ENCODE data around the gene GPANK1.

The GPANK1 gene

DNA sequence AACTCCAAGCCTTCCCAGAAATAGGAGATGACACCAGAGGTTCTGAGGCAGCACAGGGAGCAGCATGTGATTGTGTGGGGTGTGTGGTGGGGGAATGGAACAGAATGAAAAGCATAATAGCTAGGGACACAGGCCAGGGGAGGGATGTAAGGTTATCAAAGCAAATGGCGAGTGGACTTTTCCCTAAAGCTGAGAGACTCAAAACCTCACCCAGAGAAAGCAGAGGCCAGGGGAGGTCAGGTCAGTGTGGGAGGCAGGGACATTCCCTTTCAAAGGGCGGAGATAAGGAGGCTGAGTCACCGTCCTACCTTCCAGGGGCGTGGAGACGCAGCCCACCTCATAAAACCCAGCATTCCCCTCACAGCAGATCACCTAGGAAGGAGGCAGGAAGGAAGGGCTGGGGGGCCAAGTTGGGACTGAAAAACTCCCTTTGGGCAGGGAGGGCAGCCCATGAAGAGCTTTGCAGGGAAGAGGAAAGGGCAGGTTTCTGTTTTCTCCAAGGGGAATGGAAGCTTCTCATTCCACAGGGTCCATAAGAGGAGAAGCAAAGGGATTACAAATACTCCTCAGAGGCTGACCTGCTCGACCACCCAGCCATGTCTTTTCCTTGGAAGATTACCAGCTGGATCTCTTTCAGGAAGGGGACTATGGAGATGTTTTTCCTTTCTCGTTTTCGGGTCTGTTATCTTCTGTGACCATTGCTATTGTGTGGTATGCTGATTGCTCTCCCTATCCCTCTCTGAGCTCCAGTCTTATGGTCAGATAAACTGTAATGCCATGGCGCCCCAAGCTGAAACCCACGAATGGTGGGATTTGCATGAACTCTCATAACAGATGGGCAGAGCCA, 25.7 kb upstream of the GPANK1 start:
- no peak for DNase-seq

DNA sequence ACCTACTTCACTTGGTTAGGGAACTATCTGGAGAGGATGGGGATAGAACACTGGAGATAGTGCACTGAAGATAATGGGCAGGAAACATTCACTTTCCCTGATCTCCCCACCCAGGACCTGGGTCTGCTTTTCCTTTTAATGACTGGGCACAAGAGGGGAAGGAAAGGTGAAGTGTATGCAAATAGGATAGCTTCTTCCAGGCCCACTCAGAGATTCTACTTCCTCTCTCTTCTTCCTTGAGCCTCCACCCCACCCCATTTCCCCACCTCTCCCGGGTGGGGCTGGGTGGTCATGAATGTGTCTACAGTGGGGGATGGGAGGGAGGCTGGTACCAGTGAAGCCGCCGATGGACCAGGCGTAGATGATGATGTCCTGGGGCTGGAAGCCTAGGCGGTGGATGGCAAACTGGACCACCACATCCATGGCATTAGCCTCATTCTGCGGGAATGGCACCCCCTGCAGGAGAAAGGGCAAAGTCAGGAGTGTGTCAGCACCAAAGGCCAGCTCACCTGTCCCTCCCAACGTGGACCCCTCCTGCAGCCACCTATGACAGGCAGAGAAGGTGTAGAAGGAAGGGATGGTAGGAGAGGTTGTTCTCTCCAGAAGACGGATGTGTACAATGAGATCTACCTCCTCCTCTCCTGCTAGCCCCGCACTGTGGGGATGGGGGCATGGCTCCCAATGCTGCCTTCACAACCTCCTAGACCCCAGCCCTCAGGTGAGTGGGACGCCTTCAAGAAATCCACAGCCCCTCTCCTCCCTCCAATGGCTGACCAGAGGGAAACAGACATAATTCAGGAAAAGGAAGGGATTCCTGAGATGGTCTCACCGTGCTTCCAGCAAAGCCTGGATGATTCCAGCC, 24.7 kb upstream of the GPANK1 start:
- DNase-seq = no peak

DNA sequence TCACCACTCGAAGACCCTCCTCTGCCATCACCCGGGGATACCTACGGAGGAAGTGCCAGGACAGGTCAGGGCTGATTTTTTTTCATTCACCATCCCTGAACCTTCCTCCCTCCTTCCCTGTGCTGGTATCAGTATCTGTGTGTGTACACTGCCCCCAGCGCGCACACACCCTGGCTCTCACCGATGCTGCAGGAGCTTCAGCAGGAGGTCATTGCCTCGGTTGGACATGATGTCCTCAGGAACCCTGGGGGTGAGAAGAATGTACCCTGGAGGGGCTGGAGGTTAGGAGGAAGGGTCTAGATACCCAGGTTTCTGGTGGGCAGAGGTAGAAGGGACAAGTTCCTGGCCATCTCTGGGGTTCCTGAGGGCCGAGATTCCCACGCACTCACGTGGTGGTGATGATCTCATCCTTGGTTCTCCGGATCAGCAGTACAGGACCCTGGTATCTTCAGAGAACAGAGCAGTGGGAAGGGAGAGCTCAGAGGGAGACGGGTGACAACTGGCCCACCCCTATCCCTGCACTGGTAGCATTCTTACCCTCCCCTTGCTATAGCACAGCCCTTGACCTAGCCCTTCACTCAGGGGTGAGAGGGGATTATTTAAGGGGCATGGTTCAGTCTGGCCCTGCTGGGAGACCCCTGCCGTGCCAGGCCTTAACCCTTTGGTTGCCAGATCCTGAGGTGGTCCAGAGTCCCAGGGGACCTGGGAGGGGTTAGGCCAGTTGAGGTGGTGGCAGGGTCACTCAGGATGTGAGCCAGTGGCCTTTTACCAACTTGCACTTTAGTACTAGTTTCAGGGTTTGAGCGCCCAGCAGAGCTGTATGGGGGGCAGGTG, 23.3 kb upstream of the GPANK1 start:
- DNase-seq = no peak

DNA sequence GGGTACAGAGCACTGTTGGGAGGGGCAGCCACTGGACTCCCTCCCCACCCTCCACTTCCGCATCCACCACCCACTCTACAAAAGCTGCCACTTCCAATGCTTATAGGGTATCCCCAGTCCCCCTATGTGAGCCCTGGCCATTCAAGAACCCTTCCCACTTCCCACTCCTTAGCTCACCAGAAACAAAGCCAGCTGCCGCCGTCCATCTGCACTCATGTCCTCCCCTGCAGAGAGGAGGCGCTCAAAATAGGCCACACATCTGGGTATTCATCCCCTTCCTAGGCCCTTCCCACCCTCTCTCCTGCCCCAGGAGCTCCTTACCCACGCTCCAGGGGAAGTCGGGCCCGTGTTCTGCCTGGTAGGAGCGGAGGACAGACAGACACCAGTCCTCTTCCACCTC, 22.5 kb upstream of the GPANK1 start:
- no peak for DNase-seq

DNA sequence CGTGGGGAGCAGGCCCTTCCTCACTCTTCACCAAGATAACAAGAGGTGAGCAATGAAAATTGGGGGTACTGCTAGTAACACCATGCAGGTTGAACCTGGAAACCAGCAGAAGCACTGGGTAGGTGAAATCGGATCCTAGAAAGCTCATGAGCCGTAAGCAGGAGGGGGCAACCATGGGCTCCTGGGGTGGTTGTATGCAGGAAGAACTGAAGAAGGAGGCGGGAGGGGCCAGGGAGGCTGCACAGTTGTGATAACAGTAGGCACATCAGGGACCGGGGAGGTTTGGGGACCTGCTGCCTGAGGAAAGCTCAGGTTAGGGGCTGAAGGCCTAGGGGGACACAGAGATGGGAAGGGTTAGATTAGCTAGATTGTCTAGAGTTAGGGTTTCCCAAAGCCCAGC, 21.7 kb upstream of the GPANK1 start:
- DNase-seq = no peak

DNA sequence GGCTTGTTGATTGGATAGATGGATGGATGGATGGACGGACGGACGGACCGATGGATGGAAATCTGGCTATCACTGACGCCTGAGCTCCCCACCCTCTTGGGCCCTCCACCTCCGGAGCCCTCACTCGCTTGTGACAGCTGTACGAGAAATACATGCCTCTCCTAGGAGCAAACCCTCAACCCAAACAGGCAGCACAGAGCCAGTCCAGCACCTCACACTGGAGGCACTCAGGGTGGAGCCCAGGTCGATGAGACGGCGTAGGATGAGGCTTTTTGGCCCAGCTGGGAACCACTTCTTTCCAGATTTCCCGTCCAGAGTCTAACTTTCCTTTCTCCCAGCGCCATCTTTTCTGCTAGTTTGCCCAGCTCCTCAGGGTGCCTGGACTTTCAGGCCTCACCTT, 18.8 kb upstream of the GPANK1 start:
- DNase-seq = no peak

DNA sequence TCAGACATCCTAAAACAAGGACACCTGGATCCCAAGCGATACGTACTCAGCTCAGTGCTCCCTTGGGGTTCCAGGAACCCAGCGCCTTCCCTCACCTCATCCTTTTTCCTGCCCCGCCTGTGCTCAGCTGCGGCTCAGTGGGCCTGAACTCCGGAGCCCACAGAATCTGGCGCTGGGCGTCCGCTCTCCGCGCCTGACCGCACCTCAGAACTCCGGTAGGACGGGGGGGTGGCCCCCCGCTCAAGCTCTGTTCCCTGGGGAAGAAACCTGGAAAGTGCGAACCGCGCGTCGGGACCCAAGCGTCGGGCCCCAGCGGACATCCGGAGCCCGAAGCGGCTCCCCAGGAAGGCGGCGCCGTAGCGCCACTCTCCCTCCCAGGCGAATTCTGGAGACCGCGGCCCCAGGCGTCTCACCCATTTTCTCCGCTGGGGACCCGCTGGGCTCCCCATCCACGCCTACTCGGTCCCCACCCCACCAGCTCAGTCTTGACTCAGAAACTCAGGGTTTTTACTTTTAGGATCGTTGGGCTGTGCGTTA, 16.4 kb upstream of the GPANK1 start:
- DNase-seq = peak; percentile 61

DNA sequence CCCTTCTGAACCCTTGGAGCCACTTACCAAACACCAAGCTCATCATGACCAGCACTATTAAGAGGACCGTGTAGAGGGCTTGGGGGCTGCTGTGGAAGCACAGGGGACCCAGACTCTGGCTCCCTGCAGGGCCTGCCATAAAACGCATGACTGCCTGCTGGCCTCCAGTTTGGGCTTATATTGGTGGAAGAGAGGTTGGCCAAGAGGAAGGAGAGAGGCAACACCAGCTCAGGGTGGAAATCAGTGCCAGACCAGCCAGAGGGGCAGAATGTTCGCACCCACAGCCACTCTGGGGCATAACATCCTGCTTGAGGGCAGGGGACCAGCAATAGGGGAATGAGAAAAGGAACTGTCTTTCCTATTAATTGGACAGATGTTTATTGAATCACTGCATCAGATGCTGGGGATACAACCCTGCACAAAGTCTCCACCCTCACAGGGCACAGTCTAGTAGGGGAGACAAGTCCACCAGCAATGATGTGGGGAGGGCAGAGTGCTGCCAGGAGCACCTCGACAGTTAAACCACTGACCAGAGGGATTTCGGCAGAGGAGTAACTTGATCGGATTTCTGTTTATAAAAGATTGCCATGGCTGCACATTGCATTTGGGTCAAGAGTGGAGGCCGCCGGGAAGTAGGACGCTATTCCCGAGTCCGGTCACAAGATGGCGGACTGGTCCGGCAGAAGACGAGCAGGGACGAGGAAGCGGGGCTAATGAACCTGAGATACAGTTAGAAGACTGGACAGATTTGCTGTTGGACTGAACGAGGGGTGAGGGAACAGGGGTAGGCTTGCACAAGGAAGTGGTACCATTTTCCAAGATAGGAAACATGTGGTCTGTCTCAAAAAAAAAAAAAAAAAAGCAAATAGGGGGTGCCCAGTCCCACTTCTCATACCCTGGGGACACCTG, 15.7 kb upstream of the GPANK1 start, which contains the start of gene LY6G5C:
Gene LY6G5C, minus strand, starts transcription at position 842 of the 909 bp plus-strand sequence. Its CDS starts 694 bp downstream, at position 148.
- DNase-seq = peak; percentile 68

DNA sequence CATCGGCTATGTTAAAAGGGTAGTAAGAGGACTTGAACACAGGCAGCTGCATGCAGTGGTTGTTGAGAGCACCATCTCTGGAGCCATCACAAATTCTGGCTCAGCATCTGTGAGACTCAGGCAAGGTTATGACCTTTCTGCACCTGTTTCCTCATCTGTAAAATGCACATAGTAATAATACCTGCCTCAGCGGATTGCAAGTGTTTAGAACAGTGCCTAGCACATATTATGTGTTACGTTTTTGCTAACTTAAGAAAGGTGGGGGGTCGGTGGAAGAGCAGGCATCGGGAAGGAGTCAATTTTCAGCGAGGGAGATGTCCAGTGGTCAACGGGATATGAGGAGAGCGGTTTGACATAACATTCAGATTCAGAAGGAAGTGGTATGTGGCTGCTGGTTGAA, 13.2 kb upstream of the GPANK1 start:
- DNase-seq = no peak

DNA sequence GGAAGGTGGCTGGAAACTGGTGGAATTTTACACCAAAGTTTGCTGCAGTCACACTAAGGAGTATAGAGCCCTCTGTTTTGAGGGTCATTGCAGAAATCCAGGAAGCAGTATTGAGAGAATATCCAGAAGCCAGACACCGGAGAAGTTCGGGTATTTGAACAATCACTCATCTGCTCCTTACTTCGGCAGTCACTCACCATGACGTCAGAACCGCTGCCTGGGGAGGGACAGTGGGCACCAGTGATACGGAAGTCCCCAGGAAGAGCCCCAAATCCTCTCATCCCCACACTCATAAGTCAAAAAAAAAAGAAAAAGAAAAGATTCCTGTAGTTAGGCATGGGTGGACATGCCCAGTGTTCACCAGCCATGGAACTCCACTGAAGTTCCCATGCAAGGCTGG, 12.1 kb upstream of the GPANK1 start:
- DNase-seq = no peak

DNA sequence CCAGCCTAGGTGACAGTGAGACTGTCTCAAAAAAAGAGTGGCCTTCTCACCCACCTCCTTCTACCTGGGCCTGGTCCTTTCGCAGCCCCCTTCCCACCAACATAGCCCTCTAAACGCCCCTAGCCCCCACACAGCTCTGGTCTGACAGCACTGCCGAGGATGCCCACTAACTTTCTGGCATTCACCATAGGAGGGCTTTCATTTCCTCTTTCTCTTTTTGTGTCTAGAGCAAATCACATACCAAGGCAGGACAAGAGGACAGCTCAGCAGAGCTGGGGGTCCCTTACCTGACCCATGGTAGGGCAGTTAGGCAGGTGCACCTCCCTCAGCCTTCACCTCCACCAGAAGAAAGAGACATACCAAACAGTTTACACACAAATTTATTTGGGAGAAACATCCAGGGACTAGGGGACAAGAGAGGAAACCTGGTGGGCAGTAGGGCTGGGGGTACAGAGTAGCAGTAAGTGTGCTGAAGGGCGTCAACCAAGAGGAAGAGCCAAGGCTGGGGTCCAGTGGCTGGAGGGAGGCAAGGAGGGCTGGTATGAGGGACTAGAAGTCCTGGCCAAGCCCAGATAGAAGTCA, 11.6 kb upstream of the GPANK1 start:
- no peak for DNase-seq

DNA sequence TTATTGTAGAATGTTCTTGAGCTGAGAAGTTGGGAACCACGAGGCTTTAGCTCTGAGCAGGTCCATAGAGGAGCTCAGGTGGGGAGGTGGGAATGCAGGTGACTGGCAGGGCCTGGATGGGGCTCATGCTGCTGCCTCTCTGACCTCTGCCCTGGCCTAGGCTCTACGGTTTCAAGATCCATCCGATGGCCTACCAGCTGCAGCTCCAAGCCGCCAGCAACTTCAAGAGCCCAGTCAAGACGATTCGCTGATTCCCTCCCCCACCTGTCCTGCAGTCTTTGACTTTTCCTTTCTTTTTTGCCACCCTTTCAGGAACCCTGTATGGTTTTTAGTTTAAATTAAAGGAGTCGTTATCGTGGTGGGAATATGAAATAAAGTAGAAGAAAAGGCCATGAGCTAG, 4.9 kb upstream of the GPANK1 start, which contains the start of gene LY6G5B:
Gene LY6G5B, plus strand, starts transcription at position 301 of the 400 bp plus-strand sequence. CDS start 975 bp downstream, outside the sequence.
- no peak for DNase-seq

DNA sequence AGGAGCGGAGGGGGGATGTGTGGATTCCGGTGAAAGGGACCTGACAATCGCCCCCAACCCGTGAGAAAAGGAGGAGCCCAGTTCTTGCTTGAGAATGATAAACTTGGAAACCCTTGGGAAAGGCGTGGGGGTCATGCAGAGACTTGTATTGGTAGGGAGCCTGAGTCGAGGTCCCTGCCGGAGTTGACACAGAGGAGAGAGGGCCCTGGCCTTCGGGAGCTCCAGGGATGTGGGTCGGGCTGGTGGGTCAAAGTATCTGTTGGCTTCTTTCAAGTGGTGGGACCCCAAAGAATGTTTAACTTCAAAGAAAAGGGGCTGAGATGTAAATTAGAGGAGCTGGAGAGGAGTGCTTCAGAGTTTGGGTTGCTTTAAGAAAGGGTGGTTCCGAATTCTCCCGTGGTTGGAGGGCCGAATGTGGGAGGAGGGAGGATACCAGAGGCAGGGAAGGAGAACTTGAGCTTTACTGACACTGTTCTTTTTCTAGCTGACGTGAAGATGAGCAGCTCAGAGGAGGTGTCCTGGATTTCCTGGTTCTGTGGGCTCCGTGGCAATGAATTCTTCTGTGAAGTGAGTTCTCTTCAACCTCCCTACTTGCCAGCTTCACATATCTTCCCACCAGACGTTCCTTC, 1.7 kb upstream of the GPANK1 start:
- no peak for DNase-seq

DNA sequence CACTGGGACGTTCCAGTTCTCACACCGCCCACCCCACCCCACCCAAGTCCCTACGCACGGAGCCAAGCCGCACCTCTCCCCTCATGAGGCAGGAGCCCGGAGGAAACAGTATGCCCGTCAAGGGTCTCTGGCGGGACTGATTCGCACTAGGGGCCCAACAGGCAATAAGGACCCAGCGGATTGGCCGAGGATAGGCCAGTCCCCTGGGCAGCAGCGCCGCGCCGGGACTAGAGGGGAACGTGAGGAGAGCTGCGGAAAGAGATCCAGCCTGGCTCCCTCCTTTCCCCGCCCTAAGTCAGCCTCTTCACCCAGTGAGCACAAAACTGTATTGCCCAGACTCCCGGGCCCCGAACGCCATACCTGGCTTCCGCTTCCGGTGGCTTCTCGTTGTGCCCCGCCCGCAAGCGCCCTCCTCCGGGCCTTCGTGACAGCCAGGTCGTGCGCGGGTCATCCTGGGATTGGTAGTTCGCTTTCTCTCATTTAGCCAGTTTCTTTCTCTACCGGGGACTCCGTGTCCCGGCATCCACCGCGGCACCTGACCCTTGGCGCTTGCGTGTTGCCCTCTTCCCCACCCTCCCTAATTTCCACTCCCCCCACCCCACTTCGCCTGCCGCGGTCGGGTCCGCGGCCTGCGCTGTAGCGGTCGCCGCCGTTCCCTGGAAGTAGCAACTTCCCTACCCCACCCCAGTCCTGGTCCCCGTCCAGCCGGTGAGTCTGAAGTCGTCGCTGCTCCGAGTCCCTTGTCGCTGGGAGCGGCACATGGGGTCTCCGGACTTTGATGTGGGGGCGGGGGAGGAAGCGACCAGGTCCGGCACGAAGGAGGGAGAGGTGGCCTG, 922 bp upstream of the GPANK1 start, which contains the start of gene CSNK2B:
Gene CSNK2B, plus strand, starts transcription at position 580 of the 836 bp plus-strand sequence. CDS start 752 bp downstream, outside the sequence.
- peak; percentile 99 for DNase-seq

DNA sequence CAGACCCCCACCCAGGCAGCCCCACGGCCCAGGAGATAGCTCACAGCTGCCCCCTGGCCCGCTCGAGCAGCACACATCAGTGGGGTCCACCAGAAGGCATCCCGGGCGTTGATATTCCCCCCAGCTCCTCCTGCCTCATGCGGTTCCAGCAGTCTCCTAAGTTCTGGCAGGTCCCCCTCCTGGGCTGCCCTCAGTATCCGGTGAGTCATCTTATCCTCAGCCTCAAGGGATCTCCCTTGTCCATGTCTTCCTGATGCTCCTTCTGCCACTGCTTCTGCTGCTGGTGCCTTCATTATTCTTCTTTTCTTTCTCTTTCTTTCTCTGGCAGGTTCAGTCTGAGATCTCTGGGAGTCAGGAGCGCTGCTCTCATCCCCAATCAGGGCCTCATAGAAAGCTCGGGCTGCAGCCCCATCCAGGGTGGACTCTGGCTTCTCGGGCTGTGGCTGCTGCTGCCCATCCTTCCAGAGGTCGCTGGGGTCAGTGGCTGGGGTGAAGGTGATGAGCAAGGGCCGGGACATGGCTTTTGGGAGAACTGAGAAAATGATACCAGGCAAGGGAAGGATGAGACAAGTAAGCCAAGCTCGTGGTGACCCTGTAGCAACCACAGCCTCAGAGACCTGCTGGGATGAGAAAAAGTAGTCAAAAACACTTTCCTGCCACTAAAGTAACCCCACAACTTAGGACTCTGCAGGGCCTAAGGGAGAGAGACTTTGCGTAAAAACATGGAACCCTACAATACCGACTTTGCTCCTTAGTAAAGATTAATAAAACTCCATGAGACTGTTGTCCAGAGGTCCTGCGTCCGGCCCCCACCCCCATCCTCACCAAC, 622 bp downstream of the GPANK1 start:
- no peak for DNase-seq

DNA sequence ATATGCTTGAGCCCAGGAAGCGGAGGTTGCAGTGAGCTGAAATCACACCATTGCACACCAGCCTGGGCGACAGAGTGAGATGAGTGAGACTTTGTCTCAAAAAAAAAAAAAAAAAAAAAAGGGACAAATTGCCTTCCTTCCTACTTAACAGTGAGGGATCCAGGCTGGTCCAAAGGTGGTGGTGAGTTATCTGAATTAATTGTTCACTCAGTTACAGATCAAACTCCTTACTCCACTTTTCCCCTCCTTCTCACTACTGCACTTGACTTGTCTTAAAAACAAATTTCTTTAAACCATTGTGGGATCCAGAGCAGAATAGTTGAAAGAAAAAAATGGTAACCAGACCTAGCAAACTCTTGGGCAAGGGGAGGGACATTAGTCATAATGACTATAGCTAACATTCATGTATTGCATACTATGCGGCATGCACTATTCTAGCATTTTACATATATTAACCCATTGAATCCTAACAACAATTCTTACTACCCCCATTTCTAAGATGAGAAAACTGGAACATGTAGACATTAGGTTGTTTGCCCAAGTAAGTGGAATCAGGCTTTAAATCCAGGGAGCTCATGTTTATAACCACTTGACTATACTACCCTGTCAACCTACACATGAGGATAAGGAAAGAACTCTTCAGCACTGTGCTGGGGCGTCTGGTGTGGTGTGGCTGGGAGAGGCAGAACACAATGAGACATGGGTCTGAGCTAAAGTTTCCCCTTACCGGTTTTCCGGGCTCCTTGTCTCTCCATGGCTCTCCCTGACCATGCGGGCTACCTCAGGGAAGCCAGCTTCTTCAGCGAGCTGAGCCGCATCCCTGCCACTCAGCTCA, 1.5 kb downstream of the GPANK1 start:
- no peak for DNase-seq

DNA sequence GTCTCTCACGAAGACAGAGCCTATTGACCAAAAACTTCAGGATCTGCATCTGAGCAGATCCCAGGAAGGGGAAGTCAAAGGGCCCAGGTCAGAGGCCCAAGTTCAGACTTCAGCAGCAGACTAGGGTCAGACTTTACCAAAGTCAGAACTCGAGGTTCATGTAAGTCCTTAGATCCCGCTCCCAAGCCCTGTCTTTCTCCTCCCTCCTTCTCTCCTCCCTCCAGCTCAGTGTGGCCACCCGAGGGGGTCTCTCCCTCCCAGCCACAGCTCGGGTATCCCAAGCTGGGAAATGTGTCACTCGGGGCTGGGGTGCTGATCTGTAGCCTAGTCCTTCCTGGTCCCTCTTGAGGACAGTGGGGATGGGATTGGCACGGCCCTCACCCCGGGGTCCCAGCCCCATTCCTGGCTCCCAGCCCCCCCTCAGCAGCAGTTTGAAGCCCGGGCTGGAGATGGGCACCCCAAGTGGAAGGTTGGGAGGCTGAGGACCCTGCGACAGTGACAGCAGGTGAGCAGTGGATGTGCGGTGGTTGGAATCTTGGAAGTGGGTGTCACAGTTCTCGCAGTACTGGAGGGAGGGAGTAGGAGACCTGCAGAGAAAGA, 2.6 kb downstream of the GPANK1 start:
- DNase-seq = no peak

All from NCI-H345 (cell line).